CD4-positive, CD25-positive, alpha-beta regulatory T cell (primary cell): ENCODE data around the gene RPS21. TPM values are rescaled to one million over a fixed set of nuclear protein-coding genes. Genes with fewer than 3 reads are reported as not detected.

Experiments
- ATAC-seq, 2 donors: fragments of 150-1000 bp; cut with Tn5 transposase; one replicate each; pipeline ENCODE4 v1.10.0; 2021; ENCODE audit warnings: low read depth in 2 of 2, moderate number of reproducible peaks in 2 of 2, moderate library complexity in 1 of 2
- DNase-seq, 3 donors: peaks; one replicate each; pipeline versions ENCODE4 v3.0.0 to v3.0.0-alpha.2; 2012 to 2022; ENCODE audit warnings: mixed read lengths in 1 of 3
- H3K27ac ChIP-seq: one replicate; pipeline ENCODE4 v1.7.0; 2013; ENCODE audit warnings: mild to moderate bottlenecking, low read length; ENCODE audit not compliant: insufficient read depth, poor library complexity, severe bottlenecking
- H3K27me3 ChIP-seq: one replicate; pipeline ENCODE4 v1.7.0; 2013; ENCODE audit warnings: low read length; ENCODE audit not compliant: control insufficient read depth, insufficient read depth
- H3K36me3 ChIP-seq: one replicate; pipeline ENCODE4 v1.7.0; 2013; ENCODE audit warnings: mild to moderate bottlenecking, low read length, moderate library complexity; ENCODE audit not compliant: control insufficient read depth, insufficient read depth
- H3K4me1 ChIP-seq: 2 replicates; pipeline ENCODE4 v1.7.0; 2013; ENCODE audit warnings: mild to moderate bottlenecking, low read length; ENCODE audit not compliant: insufficient read depth, control insufficient read depth, poor library complexity, severe bottlenecking
- H3K4me3 ChIP-seq: one replicate; pipeline ENCODE4 v1.7.0; 2013; ENCODE audit warnings: low read depth, mild to moderate bottlenecking, low read length, moderate library complexity
- H3K9me3 ChIP-seq, 2 experiments: 1 replicate in 1 of 2; 2 replicates in 1 of 2; pipeline ENCODE4 v1.7.0; 2013; ENCODE audit warnings: low read length in 2 of 2, mild to moderate bottlenecking in 1 of 2, moderate library complexity in 1 of 2; ENCODE audit not compliant: control insufficient read depth in 2 of 2
- H3K27ac Mint-ChIP-seq, 3 donors: one replicate each; pipeline ENCODE4 v1.8.0; 2020 to 2022; ENCODE audit warnings: mild to moderate bottlenecking in 3 of 3, mixed read lengths in 3 of 3, moderate library complexity in 2 of 3
- H3K27me3 Mint-ChIP-seq: one replicate; pipeline ENCODE4 v1.8.0; 2022; ENCODE audit warnings: mild to moderate bottlenecking, mixed read lengths
- H3K36me3 Mint-ChIP-seq: one replicate; pipeline ENCODE4 v1.8.0; 2020; ENCODE audit warnings: mixed read lengths
- H3K4me1 Mint-ChIP-seq, 4 donors: one replicate each; pipeline ENCODE4 v1.8.0; 2020 to 2022; ENCODE audit warnings: mixed read lengths in 4 of 4, mild to moderate bottlenecking in 1 of 4
- H3K4me3 Mint-ChIP-seq, 4 donors: one replicate each; pipeline ENCODE4 v1.8.0; 2020 to 2022; ENCODE audit warnings: mild to moderate bottlenecking in 4 of 4, mixed read lengths in 4 of 4, moderate library complexity in 3 of 4
- H3K9me3 Mint-ChIP-seq, 7 donors: one replicate each; pipeline ENCODE4 v1.8.0; 2020 to 2022; ENCODE audit warnings: mixed read lengths in 7 of 7, mild to moderate bottlenecking in 3 of 7, moderate library complexity in 2 of 7
- polyA plus RNA-seq, 4 donors: library from polyadenylated mRNA; unstranded; fragments of 300-500 nt; fragmentation: Illumina TruSeq; gene quantifications; one replicate each; pipeline ENCODE4 v1.2.3, GENCODE V29; 2021
- total RNA-seq: library from RNA; stranded (reverse); gene quantifications from one replicate; pipeline ENCODE4 v1.2.3, GENCODE V29; 2022

Gene RPS21
- total and polyA plus RNA-seq, 5 donors from 2014 or later, result 1,945 to 3,094 (median 2,256) TPM

GRCh38 chr20:62412194-62413024 is 25.5 kb downstream of the RPS21 start:
- Histone ChIP-seq H3K27ac (no peak overlapping the region), H3K4me1 (peaks cover 16% of the 10 kb centered on the region), H3K9me3 (no peaks in the 10 kb centered on the region), H3K4me3 (no peak overlapping the region), H3K27me3 (no peaks in the 10 kb centered on the region), H3K36me3 (no peaks in the 10 kb centered on the region)
- Mint-ChIP-seq H3K27me3 (no peaks in the 10 kb centered on the region), H3K4me3 (no peak overlapping the region), H3K36me3 (no peaks in the 10 kb centered on the region), H3K4me1 (peaks cover 0 to 17% (median 0%) of the 10 kb centered on the region in 4 donors), H3K9me3 (no peaks in the 10 kb centered on the region), H3K27ac (no peak overlapping the region)
- ATAC-seq (no peak), DNase-seq (no peak)

- no peak overlapping the region for H3K27ac ChIP-seq
- no peaks in the 10 kb centered on the region for H3K36me3 ChIP-seq
- H3K4me3 ChIP-seq, result no peak overlapping the region
- Mint-ChIP-seq H3K9me3 (no peaks in the 10 kb centered on the region), H3K4me3 (no peak overlapping the region), H3K27ac (no peak overlapping the region), H3K4me1 (peaks cover 0 to 11% (median 0%) of the 10 kb centered on the region in 4 donors), H3K36me3 (no peaks in the 10 kb centered on the region), H3K27me3 (no peaks in the 10 kb centered on the region)
- H3K27me3 ChIP-seq, result no peaks in the 10 kb centered on the region
- no peak for DNase-seq
- H3K9me3 ChIP-seq, result no peaks in the 10 kb centered on the region
- peaks cover 9% of the 10 kb centered on the region for H3K4me1 ChIP-seq
- ATAC-seq, result no peak
Observed at GRCh38 chr20:62413025-62413570, 26.2 kb downstream of the RPS21 start.

GRCh38 chr20:62413896-62414481 is 27.1 kb downstream of the RPS21 start:
- Histone ChIP-seq H3K9me3 (no peaks in the 10 kb centered on the region), H3K4me3 (no peak overlapping the region), H3K27me3 (no peaks in the 10 kb centered on the region), H3K36me3 (no peaks in the 10 kb centered on the region), H3K4me1 (peaks cover 9% of the 10 kb centered on the region), H3K27ac (no peak overlapping the region)
- no peak for DNase-seq
- Mint-ChIP-seq H3K9me3 (no peaks in the 10 kb centered on the region), H3K4me1 (peaks cover 0 to 11% (median 0%) of the 10 kb centered on the region in 4 donors), H3K27me3 (no peaks in the 10 kb centered on the region), H3K27ac (no peak overlapping the region), H3K36me3 (no peaks in the 10 kb centered on the region), H3K4me3 (no peak overlapping the region)
- ATAC-seq, result no peak

GRCh38 chr20:62415354-62416111 is 28.6 kb downstream of the RPS21 start:
- Histone ChIP-seq H3K4me3 (no peak overlapping the region), H3K4me1 (no peaks in the 10 kb centered on the region), H3K36me3 (no peaks in the 10 kb centered on the region), H3K9me3 (no peaks in the 10 kb centered on the region), H3K27ac (no peak overlapping the region), H3K27me3 (no peaks in the 10 kb centered on the region)
- no peak for DNase-seq
- Mint-ChIP-seq H3K36me3 (no peaks in the 10 kb centered on the region), H3K9me3 (no peaks in the 10 kb centered on the region), H3K27me3 (no peaks in the 10 kb centered on the region), H3K4me1 (no peaks in the 10 kb centered on the region), H3K4me3 (no peak overlapping the region), H3K27ac (no peak overlapping the region)
- ATAC-seq, result no peak

- H3K4me1 ChIP-seq, result no peaks in the 10 kb centered on the region
- H3K36me3 ChIP-seq, result no peaks in the 10 kb centered on the region
- H3K27me3 ChIP-seq, result no peaks in the 10 kb centered on the region
- H3K9me3 Mint-ChIP-seq, result no peaks in the 10 kb centered on the region
- ATAC-seq (no peak), DNase-seq (no peak)
- no peak overlapping the region for H3K4me3 ChIP-seq
- no peak overlapping the region for H3K4me3 Mint-ChIP-seq
- no peak overlapping the region for H3K27ac ChIP-seq
- H3K9me3 ChIP-seq, result no peaks in the 10 kb centered on the region
- H3K27me3 Mint-ChIP-seq, result no peaks in the 10 kb centered on the region
- H3K27ac Mint-ChIP-seq, result no peak overlapping the region
- no peaks in the 10 kb centered on the region for H3K36me3 Mint-ChIP-seq
- H3K4me1 Mint-ChIP-seq, result no peaks in the 10 kb centered on the region
Observed at GRCh38 chr20:62416651-62417637, 30.0 kb downstream of the RPS21 start.

GRCh38 chr20:62417981-62418708 is 31.2 kb downstream of the RPS21 start:
- no peak overlapping the region for H3K4me3 Mint-ChIP-seq
- no peak overlapping the region for H3K4me3 ChIP-seq

More at GRCh38 chr20:62417981-62418708, 31.2 kb downstream of the RPS21 start:
- Histone ChIP-seq H3K4me1 (no peaks in the 10 kb centered on the region), H3K27me3 (no peaks in the 10 kb centered on the region), H3K36me3 (no peaks in the 10 kb centered on the region), H3K9me3 (no peaks in the 10 kb centered on the region), H3K27ac (no peak overlapping the region)
- no peak for DNase-seq
- no peaks in the 10 kb centered on the region for H3K9me3 Mint-ChIP-seq
- H3K4me1 Mint-ChIP-seq, result no peaks in the 10 kb centered on the region
- H3K36me3 Mint-ChIP-seq, result no peaks in the 10 kb centered on the region
- H3K27ac Mint-ChIP-seq, result no peak overlapping the region
- no peaks in the 10 kb centered on the region for H3K27me3 Mint-ChIP-seq
- ATAC-seq, result no peak
